CD4-positive, alpha-beta T cell treated with Interferon gamma for 1 hour (primary cell): Measurements from ENCODE around the gene HBS1L.

Experiments
- DNase-seq: peaks from one replicate; pipeline ENCODE4 v3.0.0-alpha.2; 2020

Gene HBS1L

DNA sequence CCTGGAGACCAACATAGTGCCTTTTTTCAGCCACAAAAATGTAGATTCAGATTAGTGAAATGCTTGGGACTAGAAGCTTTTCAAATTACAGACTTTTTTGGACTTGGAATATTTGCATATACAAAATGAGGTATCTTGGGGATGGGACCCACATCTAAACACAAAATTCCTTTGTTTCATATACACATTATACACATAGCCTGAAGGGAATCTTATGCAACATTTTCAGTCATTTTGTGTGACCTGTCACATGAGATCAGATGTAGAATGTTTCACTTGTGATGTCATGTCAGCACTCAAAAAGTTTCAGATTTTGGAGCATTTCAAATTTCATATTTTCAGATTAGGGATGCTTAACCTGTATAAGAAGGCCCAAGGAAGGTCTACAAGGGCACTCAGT lies 60.2 kb downstream of the HBS1L start:
- no peak for DNase-seq

DNA sequence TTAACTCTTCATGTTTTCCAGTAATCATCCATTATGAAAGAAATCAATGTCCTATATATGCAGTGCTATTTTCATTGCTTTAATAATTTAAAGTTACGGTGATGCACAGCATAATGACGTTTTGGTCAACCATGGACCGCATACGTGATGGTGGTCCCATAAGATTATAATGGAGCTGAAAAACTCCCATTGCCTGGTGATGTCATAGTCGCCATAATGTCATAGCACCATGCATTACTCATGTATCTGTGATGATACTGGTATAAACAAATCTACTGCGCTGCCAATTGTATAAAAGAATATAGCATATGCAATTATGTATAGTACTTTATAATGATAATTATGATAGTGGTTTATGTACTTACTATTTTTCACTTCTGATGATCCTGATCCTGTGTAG lies 62.5 kb downstream of the HBS1L start:
- DNase-seq = no peak

DNA sequence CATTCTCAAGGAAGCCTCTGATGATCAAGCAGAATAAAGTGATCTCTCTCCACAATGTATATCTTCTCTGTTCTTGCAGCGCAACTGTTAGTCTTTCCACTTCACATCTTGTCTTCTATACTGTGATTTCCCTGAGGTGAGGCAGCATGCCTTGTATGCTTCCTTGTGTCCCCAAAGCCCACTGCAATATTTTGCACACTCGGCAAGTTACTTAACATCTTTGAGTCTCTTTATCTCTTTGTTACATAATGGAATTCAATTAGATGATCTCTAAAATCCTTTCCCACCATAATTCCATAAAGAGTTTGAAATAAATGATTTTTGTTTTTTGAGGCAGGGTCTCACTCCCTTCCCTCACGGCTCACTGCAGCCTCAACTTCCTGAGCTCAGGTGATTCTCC lies 64.4 kb downstream of the HBS1L start:
- no peak for DNase-seq

DNA sequence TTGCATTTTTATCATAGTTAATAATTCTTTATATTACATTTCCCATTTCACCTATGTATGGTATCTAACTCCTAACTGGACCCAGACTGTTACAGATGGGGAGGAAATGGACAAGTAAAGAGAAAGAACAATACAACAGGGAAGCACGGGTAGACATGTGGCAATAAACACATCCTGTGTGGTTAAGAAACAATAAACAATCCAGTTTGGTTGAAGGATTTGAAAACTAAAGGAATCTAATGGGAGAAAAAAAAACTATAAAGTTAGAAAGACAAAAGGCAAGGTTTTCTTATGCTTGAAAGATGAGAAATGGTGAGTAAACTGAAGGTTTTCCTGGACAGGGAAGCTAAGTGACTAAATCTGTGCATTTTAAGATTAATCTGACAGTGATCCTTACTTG lies 69.8 kb downstream of the HBS1L start:
- DNase-seq = no peak

DNA sequence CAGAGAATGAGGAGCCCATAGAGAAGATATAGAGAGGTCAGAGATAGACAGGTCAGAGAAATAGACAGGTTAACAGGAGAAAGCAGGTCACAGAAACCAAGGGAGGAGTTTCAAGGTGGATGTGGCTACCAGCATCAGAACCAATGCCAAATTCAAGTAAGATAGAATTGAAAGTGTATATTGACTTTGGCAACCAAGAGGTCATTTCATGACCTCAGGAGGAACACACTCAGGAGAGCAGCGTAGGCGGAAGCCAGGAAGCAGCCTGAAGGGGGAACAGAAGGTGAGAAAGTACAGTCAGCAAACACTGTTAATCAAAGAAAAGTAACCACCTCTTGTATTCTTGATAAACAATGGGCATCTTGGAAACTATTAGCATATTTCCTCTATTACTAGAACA lies 70.8 kb downstream of the HBS1L start:
- no peak for DNase-seq

DNA sequence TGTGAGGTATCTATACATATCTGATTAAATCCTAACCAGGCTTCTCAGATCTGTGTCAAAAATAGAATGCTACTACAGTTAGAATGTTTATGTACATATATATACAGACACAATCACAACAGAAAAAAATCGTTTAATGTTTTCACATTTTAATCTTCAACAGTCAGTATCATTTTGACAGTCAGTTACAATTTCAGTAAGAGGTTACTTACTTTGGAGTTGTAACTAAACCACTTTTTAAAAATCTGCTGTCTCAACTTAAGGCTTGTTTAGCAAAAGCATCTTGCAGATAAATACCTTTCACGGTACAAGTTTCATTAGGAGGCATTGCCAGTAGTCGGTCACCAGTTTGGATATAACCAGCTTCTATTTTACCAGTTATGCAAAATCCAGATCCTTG lies 72.5 kb downstream of the HBS1L start:
- DNase-seq = no peak

DNA sequence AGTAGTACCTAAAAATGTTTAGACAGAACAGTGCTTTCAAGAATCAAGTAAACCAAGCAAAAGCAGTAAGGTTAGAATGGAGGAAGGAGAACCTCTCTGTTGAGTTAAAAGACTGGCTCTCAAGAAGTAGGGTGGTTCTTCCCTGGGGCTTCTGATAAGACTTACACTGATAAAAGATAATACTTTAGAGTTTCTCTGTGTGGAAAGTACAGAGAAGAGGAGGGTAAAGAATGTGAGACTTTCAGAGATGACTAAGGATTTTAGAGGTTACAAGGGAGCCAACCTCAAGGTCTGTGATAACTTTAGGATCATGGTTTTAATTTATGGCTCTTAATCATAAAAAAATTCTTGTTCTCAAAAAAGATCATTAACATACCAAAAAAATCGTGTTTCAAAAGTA lies 73.8 kb downstream of the HBS1L start:
- DNase-seq = no peak

DNA sequence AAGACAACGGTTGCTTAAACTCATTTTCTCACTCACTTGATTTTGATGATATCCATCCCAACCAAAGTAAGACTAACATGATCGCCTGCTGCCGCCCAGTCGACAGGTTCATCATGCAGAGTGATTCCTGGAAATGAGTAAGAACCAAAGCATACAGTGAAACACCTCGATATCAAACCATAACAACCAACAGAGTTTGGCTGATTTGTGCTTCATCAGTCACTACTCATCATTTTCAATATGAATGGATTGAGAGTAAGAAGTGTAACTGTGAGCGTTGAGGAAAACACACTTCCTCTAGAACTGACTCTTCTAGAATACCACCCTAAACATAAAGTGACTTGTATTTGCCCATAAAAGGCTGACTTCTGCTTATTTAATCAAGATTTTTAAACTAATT lies 75.5 kb downstream of the HBS1L start:
- DNase-seq = no peak

DNA sequence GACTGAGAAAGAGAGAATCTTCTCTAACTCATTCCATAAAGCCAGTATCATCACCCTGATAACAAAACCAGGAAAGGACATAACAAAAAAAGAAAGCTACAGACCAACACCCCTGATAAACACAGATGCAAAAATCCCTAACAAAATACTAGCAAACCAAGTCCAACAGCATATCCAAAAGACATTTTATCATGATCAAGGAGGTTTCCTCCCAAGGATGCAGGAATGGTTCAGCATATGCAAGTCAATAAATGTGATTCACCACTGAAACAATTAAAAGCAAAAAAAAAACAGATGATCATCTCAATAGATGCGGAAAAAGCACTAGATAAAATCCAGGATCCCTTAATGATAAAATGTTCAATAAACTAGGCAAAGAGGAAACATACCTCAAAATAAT lies 80.3 kb downstream of the HBS1L start:
- DNase-seq = no peak

DNA sequence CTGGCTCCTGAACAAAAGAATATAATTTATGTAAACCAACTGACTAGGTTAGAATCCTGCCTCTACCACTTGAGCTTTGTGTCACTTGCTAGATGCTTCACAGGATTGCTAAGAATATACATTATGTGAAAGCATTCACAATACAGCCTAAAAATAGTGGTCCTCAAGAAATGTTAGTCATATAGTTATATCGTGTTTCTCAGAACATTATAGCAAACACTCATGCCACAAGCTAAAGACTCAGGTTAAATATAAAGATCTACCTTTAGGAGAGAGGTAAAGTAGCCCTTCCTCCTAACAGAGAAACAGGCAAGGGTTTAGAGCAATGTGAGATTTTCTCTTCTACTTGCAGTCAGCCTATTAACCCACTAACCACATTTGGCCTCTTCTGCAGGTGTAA lies 86.9 kb downstream of the HBS1L start:
- no peak for DNase-seq

DNA sequence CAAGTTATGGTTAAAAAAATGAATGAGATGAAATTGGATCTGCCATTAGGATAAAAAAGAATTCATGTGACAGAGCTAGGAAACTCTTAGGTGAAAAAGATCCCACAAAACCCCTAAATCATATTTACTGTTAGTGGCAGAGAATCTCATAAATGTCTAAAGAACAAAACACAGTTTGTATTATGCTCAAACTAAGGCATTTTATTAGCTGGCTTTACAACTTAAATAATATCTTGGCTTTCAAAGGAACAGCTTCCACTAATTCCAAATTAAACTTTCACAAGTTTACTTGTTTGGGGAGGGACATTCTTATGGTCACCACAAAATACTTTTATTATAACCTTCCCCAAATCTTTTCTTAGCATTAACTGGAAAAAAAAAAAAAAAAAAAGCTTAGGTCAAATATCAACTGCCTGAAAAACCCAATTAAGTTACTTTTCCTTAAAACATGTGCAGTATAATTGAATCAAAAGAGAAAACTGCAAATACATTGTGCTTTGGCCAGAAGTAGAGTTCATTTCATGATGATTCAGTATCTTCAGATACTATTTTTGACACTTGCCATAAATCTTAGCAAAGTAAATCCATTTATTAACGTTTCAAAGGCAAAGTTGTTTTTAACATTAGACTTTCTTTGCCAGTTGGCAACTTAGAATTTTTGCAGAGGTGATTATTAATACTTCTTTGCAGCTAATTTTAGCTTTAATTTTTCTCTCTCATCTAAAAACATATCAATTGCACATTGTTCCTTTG lies 90.0 kb downstream of the HBS1L start:
- no peak for DNase-seq

DNA sequence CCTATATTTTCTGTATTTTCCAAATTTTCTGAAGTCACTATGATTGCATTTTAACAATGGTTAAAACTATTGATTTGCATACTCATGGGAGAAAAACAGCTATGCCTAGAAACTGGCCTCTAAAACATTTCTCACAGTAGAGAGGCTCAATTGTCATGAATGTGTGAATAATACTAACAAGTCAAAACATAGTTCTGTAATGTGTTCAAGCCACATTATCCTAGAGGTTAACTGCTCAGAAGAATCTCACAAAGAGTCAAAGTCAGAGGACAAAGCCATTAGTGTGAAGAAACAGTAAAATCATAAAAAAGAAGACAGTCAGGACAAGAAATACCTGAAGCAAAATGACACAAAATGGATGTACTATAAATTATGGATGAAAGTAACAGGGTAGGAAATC lies 92.2 kb downstream of the HBS1L start:
- DNase-seq = no peak

DNA sequence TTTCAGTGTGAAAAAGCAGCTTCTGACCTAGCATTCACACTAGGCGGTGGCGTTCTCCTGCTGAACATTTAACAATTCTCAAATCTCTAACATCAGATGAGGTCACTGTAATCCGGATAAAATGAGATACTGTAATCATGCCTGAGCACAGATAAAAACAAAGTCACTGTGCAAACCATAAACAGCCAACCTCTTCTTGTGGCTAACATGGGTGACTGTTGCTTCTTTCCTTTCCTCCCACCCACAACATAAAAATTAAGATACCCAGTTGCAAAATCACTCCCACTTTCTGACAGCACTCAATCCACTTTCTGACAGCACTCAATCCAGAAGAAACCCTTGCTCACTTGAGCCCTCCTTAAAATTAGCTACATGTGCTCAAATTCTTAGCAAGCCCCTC lies 93.3 kb downstream of the HBS1L start:
- no peak for DNase-seq

DNA sequence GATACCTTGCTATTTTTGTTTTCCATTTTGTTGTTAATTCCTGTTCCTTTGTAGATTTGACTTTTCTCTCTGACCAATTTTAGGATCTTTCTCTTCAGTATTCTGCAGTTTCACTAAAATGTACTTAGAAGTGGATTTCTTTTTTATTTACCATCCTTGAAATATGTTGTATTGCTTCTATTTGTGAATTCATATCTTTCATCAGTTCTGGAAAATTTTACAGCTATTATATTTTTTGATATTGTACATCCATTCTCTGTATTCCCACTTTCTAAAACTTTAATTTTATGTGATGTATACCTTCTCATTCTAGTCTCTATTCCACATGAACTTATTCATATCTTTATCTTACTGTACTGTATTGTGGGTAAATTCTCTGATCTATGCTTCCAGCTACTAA lies 95.0 kb downstream of the HBS1L start:
- DNase-seq = no peak

DNA sequence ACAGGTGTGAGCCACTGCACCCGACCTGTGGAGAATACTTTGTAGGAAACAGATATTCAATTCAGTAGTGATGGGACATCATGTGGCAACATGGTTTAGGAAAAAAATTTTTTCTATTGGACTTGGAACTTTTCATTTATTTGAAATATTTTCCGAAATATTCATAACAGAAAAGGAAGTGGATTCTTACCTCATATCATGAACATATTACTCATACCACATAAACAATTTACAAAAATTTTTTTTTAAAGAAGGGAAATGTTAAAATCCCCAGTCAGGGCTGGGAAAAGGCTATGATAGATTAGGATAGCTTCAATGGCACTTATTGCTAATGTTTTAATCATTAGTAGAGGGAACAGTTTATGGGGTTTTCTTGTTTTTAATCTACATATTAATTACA lies 97.9 kb downstream of the HBS1L start:
- DNase-seq = no peak

DNA sequence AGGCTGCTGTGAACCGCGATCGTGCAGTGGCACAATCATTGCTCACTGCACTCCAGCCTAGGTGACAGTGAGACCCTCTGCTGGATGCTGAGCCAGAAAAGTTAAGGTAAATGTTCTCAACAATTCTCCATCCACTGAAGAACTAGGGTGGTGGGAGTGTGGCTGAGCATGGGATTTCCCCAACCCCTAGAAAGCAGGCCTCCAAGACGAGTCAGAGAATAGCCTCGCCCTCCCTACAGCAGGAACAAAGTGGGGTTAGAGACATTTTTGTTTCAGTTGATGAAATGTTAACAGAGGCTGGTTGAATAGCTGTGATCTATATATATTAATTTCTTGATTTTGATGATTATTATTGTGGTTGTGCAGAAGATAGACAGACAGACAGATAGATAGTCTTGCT lies 98.6 kb downstream of the HBS1L start:
- DNase-seq = no peak

DNA sequence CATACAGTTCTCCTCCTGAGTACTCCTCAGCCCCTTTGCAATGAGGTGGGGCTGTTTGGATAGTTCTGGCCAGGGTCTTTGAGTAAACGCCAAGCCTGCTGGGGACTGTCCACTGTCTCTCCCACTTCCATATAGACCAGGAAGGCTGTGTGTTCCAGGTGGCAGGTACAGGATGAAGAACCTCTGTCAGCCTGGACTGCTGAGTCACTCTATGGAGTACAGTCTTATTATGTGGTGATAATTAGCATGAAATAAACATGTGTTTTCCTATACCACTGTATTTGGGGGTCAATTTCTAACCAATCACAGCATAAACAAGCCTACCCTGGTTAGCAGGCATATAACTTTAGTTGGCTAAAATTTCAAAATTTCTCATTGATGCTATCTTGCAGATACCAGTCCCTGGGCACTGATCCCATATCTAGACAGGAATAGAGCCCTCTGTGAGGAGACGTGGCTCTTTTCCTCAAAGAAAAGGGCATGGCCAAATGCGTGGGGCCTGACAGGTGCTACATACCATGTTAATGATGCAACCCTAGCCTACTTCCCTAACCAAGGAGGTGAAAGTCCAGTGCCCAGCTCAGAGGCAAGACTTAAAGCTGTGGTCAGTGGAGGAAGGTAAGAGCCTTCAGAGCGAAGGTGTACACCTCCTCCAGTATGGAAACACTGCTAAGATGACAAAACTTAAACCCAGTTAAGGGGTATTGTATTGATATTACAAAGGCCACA lies 100.2 kb downstream of the HBS1L start:
- no peak for DNase-seq

DNA sequence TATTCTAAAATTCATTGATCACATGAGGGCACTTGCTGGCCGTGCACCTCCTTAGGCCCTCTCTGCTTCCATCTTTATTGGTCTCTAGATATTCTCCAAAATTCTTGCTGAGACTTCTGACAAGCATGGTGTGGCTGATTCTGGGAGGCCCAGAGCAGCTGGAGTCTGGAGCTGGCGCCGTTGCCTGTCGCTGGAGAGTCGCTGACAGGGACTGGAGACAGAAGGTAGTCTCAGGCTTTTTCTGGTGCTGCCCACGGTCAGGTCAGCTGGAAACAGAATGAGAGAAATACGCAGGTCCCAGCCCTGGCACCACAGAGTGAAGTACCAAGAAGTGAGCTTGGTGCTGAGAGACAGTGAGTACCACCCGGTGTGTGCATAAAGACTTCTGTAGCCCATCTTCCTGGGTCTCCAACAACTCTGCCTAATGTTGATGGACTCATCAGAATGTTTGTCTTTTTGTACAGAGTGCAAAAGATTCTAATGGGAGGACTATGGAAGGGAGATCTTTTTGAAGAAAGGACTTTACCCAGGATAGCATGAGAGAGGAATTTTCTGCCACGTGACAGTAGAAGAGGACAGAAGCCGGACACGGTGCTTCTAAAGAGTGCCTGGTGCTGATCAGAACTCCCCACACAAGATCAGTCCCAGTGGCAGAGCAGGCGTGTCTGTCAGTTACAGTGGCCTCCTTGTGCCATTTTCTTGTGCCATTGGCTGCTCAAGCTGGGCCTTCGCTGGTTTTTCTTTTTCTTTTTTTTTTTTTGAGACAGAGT lies 102.9 kb downstream of the HBS1L start:
- DNase-seq = no peak

DNA sequence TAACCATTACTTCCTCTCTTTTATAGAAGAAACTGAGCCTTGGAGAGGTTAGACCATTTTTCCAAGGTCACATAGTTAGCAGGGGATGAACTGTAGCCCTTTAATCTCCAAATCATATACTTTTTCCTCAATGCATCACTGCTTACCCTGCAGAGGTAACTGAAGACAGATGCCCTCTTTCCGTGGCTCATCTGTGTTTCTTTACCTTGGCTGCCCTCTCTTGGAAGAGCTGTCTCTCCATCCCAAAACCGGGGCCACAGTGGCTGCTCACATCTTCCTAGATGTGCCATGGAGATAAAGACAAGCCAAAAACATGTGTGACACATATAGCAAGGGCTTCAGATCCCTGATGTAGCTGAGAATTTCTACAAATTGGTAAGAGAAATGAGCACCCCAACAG lies 104.1 kb downstream of the HBS1L start:
- no peak for DNase-seq

DNA sequence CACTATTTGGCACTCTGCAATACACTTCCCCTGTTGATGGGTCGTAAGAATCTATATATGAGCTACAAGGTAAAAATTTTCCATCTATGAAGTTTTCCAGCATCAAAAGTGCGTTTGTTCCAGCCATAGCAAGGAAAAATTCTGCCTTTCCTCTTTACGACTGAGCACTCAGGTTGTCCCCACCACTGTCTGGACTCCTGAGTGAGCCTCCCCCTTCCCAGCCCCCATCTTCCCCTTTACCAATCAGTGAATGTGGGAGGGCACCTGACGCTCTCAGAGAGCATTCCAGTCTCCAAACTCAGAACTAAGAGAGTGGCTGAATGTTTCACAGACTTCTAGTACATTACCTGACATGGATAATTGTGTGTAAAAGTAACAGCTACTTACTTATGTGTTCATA lies 104.7 kb downstream of the HBS1L start, which contains the start of gene ALDH8A1:
Gene ALDH8A1, minus strand, starts transcription at position 175 of the 400 bp plus-strand sequence. Its CDS starts 48 bp downstream, at position 127.
- DNase-seq = no peak

DNA sequence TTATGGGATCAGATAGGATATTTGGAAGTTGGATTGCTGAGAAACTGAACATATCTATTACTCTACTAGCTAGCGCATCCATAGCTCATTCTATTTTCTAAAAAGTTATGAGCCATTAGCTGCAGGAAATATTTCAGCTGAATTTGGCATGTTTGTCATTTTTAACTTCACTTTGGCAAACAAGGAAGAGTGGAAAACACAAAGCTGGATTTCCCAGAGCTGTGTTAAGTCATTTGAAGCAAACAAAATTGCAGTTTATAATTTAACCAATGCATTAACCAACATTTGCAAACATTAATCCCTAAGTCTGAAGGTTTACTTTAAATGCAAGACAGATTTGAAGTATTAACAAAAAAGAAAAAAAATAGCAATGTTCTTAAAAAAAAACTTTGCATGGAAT lies 105.9 kb downstream of the HBS1L start:
- no peak for DNase-seq

DNA sequence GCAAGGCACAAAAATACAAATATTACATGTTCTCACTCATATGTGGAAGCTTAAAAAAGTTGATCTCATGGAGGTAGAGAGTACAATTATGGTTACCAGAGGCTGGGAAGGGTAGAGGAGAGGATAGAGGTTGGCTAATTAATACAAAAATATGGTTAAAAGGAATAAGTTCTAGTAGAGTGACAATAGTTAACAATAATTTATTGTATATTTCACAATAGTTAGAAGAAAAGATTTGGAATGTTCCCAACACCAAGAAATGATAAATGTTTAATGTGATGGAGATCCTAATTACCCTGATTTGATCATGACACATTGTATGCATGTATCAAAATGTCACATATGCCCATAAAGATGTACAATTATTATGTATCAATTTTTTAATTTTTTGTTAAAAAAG lies 106.5 kb downstream of the HBS1L start:
- no peak for DNase-seq

DNA sequence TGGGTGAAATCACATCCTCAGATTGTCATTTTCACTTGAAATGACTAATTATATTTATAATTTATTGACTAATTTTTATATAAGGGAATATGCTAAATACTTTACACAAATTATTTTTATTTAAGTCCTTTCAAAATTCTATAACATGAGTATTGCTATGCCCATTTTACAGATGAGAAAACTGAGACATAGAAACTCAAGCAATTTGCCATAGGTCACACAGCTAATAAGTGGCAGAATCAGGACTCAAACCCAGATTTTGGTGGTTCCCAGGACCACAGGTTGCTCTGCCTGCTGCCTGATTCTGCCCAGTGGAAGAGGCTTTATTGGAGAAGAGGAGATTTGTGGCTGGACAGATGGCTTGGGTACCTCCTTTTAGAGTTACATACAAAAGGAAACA lies 109.6 kb downstream of the HBS1L start:
- no peak for DNase-seq

DNA sequence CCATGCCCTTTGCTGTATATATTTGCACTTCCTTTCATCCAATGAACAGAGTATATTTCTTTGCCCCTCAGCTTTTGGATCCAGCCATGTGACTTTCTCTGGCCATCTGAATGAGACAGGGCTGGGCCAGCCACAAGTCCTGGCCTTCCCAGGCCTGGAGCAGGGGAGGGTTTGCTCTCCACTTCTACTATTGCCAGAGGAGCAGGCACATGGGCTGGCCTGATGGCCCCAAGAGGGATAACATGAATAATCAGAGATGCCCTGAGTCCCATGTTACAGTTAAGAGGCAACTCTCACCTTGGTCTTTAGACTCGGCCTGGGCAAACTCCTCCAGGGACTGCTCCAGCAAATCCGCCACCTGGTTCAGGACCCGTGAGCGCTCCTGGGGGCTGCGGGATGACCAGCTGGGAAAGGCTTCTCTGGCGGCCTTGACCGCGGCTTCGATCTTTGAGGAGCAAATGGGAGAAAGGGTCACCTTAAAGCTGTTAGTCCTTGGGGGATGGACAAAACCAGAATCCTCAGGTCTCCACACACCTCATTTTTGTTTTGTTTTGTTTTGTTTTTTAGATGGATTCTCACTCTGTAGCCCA lies 111.0 kb downstream of the HBS1L start:
- no peak for DNase-seq
